GM10266 (cell line): Measurements from ENCODE around the gene ART4.

Source experiments
- DNase-seq: peaks from one replicate; pipeline ENCODE4 v3.0.0; 2012; ENCODE audit errors: extremely low spot score
- CTCF ChIP-seq: IDR thresholded peaks from 2 replicates; pipeline ENCODE4 v1.5.1; 2012; ENCODE audit warnings: mild to moderate bottlenecking, low read depth; ENCODE audit not compliant: control insufficient read depth, insufficient read depth; ENCODE audit errors: missing control alignments

ART4 gene

GRCh38 chr12:14795028-14795448, 48.3 kb downstream of the ART4 start:
- TF ChIP-seq CTCF: no peak
- no peak for DNase-seq

GRCh38 chr12:14785568-14785967, 57.8 kb downstream of the ART4 start:
- DNase-seq: no peak
- no peak for TF ChIP-seq CTCF

DNA sequence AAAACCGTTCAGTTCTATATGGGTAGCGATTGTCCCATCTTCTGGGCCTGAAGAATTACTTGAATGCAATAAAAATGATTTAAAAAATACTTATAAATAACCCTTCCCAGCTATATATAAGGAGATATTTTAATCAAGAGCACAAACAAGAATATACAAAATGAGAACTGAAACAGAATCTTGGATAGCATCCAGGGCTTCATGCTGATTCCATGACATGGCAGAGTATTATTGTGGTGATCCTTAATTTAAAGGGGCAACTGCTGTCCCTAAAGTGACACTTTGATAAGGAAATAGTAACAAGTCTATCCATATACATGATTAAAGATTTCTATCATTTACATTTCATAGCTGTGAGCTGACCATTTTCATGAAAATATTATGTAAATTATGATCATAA, 58.9 kb downstream of the ART4 start:
- TF ChIP-seq CTCF: no peak
- DNase-seq: no peak

GRCh38 chr12:14782756-14783155, 60.6 kb downstream of the ART4 start:
- DNase-seq: no peak
- no peak for TF ChIP-seq CTCF

GRCh38 chr12:14781563-14781962, 61.8 kb downstream of the ART4 start:
- DNase-seq: no peak
- TF ChIP-seq CTCF: no peak

GRCh38 chr12:14780859-14781258, 62.5 kb downstream of the ART4 start:
- TF ChIP-seq CTCF: no peak
- no peak for DNase-seq

DNA sequence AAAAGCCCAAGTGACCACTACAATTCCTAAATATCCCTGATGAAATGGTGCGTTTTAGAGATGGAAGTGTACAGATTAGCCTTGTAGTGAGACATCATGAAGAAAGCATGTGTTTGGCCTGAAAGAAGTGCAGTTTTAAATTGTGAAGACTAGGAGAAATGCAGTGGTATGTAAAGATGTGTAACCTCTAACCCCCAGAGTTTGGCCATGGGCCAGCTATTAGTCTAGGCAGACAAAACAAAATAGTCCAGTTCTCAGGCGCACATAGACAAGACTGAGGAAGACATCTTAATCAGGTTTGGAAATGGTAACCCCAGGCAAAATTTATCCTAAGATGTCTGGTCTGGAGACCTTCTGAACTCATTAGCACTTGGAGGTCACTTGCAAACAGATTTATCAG, 63.5 kb downstream of the ART4 start:
- no peak for DNase-seq
- no peak for TF ChIP-seq CTCF

DNA sequence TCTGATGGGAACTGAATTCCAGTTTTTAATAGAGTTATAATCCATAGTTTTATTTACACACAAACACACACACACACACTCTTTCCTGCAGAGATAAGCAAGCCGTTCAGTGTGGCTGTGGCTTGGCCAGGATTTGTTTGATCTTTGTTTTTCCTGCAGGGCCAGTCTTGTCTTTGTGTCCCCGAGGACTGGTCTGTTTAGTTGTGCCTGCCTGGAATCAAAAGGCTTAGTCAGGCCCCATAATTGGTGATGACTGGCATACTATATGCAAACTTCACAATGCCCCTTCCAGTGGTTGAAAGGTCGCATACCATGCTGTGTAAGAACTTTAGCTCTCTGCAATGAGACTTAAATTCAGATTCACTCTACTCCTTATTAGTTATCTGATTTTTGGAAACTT, 66.1 kb downstream of the ART4 start:
- no peak for TF ChIP-seq CTCF
- DNase-seq: no peak
